Measurements from ENCODE around the gene TMIGD2.

GRCh38 chr19:4267901-4268815 lies 34.0 kb downstream of the TMIGD2 start:
- TF ChIP-seq, protein P1, sequence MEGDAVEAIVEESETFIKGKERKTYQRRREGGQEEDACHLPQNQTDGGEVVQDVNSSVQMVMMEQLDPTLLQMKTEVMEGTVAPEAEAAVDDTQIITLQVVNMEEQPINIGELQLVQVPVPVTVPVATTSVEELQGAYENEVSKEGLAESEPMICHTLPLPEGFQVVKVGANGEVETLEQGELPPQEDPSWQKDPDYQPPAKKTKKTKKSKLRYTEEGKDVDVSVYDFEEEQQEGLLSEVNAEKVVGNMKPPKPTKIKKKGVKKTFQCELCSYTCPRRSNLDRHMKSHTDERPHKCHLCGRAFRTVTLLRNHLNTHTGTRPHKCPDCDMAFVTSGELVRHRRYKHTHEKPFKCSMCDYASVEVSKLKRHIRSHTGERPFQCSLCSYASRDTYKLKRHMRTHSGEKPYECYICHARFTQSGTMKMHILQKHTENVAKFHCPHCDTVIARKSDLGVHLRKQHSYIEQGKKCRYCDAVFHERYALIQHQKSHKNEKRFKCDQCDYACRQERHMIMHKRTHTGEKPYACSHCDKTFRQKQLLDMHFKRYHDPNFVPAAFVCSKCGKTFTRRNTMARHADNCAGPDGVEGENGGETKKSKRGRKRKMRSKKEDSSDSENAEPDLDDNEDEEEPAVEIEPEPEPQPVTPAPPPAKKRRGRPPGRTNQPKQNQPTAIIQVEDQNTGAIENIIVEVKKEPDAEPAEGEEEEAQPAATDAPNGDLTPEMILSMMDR (IDR thresholded peaks at IDR 0.05; ENCODE audit: low read depth, low read length, missing input control) = no peak
- TF ChIP-seq, protein P2, sequence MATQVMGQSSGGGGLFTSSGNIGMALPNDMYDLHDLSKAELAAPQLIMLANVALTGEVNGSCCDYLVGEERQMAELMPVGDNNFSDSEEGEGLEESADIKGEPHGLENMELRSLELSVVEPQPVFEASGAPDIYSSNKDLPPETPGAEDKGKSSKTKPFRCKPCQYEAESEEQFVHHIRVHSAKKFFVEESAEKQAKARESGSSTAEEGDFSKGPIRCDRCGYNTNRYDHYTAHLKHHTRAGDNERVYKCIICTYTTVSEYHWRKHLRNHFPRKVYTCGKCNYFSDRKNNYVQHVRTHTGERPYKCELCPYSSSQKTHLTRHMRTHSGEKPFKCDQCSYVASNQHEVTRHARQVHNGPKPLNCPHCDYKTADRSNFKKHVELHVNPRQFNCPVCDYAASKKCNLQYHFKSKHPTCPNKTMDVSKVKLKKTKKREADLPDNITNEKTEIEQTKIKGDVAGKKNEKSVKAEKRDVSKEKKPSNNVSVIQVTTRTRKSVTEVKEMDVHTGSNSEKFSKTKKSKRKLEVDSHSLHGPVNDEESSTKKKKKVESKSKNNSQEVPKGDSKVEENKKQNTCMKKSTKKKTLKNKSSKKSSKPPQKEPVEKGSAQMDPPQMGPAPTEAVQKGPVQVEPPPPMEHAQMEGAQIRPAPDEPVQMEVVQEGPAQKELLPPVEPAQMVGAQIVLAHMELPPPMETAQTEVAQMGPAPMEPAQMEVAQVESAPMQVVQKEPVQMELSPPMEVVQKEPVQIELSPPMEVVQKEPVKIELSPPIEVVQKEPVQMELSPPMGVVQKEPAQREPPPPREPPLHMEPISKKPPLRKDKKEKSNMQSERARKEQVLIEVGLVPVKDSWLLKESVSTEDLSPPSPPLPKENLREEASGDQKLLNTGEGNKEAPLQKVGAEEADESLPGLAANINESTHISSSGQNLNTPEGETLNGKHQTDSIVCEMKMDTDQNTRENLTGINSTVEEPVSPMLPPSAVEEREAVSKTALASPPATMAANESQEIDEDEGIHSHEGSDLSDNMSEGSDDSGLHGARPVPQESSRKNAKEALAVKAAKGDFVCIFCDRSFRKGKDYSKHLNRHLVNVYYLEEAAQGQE (IDR thresholded peaks at IDR 0.05) = peak; percentile 83
- TF ChIP-seq NR2F2 (IDR thresholded peaks at IDR 0.05) (no peak), GABPA (IDR thresholded peaks at IDR 0.05 in 1 of 2, conservative IDR thresholded peaks at IDR 0.05 in 1 of 2) (peak in 1 of 2 donors; percentile 66), YY1 (IDR thresholded peaks at IDR 0.05) (peak; percentile 93), RAD21 (IDR thresholded peaks at IDR 0.05) (peak; percentile 17 to 60), SP1 (IDR thresholded peaks at IDR 0.05) (peak; percentile 99), RXRA (IDR thresholded peaks at IDR 0.05) (peak; percentile 96 to 97), HNF4A (conservative IDR thresholded peaks at IDR 0.05) (peak; percentile 95), FOXA2 (IDR thresholded peaks at IDR 0.05) (peak; percentile 82), TAF1 (conservative IDR thresholded peaks at IDR 0.05) (no peak), JUND (IDR thresholded peaks at IDR 0.05) (peak; percentile 43 to 87)
- TF ChIP-seq, protein P3, sequence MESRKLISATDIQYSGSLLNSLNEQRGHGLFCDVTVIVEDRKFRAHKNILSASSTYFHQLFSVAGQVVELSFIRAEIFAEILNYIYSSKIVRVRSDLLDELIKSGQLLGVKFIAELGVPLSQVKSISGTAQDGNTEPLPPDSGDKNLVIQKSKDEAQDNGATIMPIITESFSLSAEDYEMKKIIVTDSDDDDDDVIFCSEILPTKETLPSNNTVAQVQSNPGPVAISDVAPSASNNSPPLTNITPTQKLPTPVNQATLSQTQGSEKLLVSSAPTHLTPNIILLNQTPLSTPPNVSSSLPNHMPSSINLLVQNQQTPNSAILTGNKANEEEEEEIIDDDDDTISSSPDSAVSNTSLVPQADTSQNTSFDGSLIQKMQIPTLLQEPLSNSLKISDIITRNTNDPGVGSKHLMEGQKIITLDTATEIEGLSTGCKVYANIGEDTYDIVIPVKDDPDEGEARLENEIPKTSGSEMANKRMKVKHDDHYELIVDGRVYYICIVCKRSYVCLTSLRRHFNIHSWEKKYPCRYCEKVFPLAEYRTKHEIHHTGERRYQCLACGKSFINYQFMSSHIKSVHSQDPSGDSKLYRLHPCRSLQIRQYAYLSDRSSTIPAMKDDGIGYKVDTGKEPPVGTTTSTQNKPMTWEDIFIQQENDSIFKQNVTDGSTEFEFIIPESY (IDR thresholded peaks at IDR 0.05) = peak; percentile 92
- TF ChIP-seq, protein P4, sequence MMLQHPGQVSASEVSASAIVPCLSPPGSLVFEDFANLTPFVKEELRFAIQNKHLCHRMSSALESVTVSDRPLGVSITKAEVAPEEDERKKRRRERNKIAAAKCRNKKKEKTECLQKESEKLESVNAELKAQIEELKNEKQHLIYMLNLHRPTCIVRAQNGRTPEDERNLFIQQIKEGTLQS (IDR thresholded peaks at IDR 0.05) = peak; percentile 82
